A549 (cell line): ENCODE results near the gene CD99L2. TPM values are rescaled to one million over a fixed set of nuclear protein-coding genes. Genes with fewer than 3 reads are reported as not detected.

ENCODE experiments used
- ATAC-seq, 2 experiments: fragments of 200-7000 bp in 1 of 2; fragments of >200 bp in 1 of 2; cut with Nextera tagmentation in 1 of 2; cut with Tn5 transposase in 1 of 2; 3 replicates each; pipeline versions ENCODE4 v1.8.0 to v1.9.1; 2018 to 2020; ENCODE audit warnings: mild to moderate bottlenecking in 1 of 2, moderate library complexity in 1 of 2
- CTCF ChIA-PET: fragments of 300-600 bp; sonication (Branson Sonifier 250); formaldehyde crosslinking; extraction: SDS; loops from one replicate; lab custom pipeline; 2021; ENCODE audit warnings: antibody characterized with exemption, inconsistent platforms; lab: Yijun Ruan, JAX
- POLR2A ChIA-PET: fragments of 350-600 bp; formaldehyde crosslinking; extraction: SDS; loops from one replicate; lab custom pipeline; 2021; ENCODE audit warnings: antibody characterized with exemption, inconsistent platforms; lab: Yijun Ruan, JAX
- DNase-seq, 2 experiments: peaks; one replicate each; pipeline versions ENCODE4 v3.0.0 to v3.0.0-alpha.2; 2011 to 2016; ENCODE audit warnings: low read depth in 1 of 2, low spot score in 1 of 2
- FAIRE-seq: peaks from 2 replicates; lab custom pipeline; 2011; peaks lifted over from hg19 to GRCh38; lab: Jason Lieb, UNC
- H3K27ac ChIP-seq, 2 experiments: fragments of >200 bp; sonication (Bioruptor Twin); formaldehyde crosslinking; 3 replicates each; pipeline ENCODE4 v1.5.1; 2016 to 2017
- H3K4me1 ChIP-seq: fragments of >200 bp; sonication (Bioruptor Twin); formaldehyde crosslinking; 3 replicates; pipeline ENCODE4 v1.6.1; 2016
- H3K4me2 ChIP-seq: fragments of >200 bp; sonication (Bioruptor Twin); formaldehyde crosslinking; 3 replicates; pipeline ENCODE4 v1.6.1; 2016
- H3K4me3 ChIP-seq: fragments of >200 bp; sonication (Bioruptor Twin); formaldehyde crosslinking; 3 replicates; pipeline ENCODE4 v1.5.1; 2016
- H3K9me3 ChIP-seq: fragments of >200 bp; sonication (Bioruptor Twin); formaldehyde crosslinking; 3 replicates; pipeline ENCODE4 v1.6.1; 2016
- CEBPB ChIP-seq, 2 experiments: fragments of >200 bp in 1 of 2; sonication (Bioruptor Twin) in 1 of 2; formaldehyde crosslinking in 1 of 2; IDR thresholded peaks; 2 replicates each; pipeline ENCODE4 v1.6.1; 2012 to 2016
- CHD4 ChIP-seq: fragments of 200-600 bp; sonication (generic); IDR thresholded peaks from 2 replicates; pipeline ENCODE4 v1.6.1; 2016; ENCODE audit warnings: antibody characterized with exemption, mild to moderate bottlenecking, borderline replicate concordance
- EHF ChIP-seq: fragments of 250-450 bp; sonication (Bioruptor Pico); IDR thresholded peaks from 2 replicates; pipeline ENCODE4 v1.5.0; 2020; ENCODE audit warnings: mild to moderate bottlenecking
- EP300 ChIP-seq, 2 experiments: fragments of >200 bp; sonication (Bioruptor Twin); formaldehyde crosslinking; IDR thresholded peaks; 2 replicates in 1 of 2; 3 replicates in 1 of 2; pipeline ENCODE4 v1.6.1; 2016 to 2017
- FOSL2 ChIP-seq, 2 experiments: fragments of 450-650 bp in 1 of 2; fragments of >200 bp in 1 of 2; sonication (Bioruptor Twin) in 1 of 2; formaldehyde crosslinking; IDR thresholded peaks; 2 replicates each; pipeline versions ENCODE4 v1.5.0 to v1.6.1; 2016 to 2020; ENCODE audit warnings: mild to moderate bottlenecking in 1 of 2, moderate library complexity in 1 of 2
- HDAC2 ChIP-seq: fragments of 200-600 bp; sonication (generic); IDR thresholded peaks from 2 replicates; pipeline ENCODE4 v1.6.1; 2016
- KDM1A ChIP-seq: fragments of 200-600 bp; sonication (generic); IDR thresholded peaks from 2 replicates; pipeline ENCODE4 v1.6.1; 2016; ENCODE audit warnings: low read depth, mild to moderate bottlenecking
- MAZ ChIP-seq: fragments of 150-350 bp; IDR thresholded peaks from 2 replicates; pipeline ENCODE4 v1.6.1; 2014; ENCODE audit warnings: antibody characterized with exemption, low read depth, low read length, borderline replicate concordance
- NFE2L2 ChIP-seq: fragments of 150-350 bp; conservative IDR thresholded peaks from 2 replicates; pipeline ENCODE4 v1.6.1; 2014; ENCODE audit warnings: low read length
- PHF8 ChIP-seq: fragments of 200-600 bp; sonication (generic); IDR thresholded peaks from 2 replicates; pipeline ENCODE4 v1.6.1; 2016; ENCODE audit warnings: low read depth, mild to moderate bottlenecking, antibody characterized with exemption, moderate library complexity, borderline replicate concordance
- RNF2 ChIP-seq: fragments of 200-600 bp; sonication (generic); IDR thresholded peaks from 2 replicates; pipeline ENCODE4 v1.6.1; 2016; ENCODE audit warnings: low read depth, mild to moderate bottlenecking, antibody characterized with exemption, moderate library complexity, borderline replicate concordance
- TFCP2L1 ChIP-seq: fragments of 250-450 bp; sonication (Bioruptor Pico); IDR thresholded peaks from 2 replicates; pipeline ENCODE4 v1.5.0; 2021; ENCODE audit warnings: mild to moderate bottlenecking
- ZC3H11A ChIP-seq: fragments of 450-650 bp; IDR thresholded peaks from 2 replicates; pipeline ENCODE4 v1.6.1; 2014; ENCODE audit warnings: antibody characterized with exemption, mild to moderate bottlenecking
- ZSCAN20 ChIP-seq: fragments of 250-450 bp; sonication (Bioruptor Pico); IDR thresholded peaks from 2 replicates; pipeline ENCODE4 v1.8.0; 2022; ENCODE audit warnings: mild to moderate bottlenecking, moderate library complexity
- WGBS: methylation state at CpG from one replicate; pipeline ENCODE4 v1.1.6; 2017; ENCODE audit errors: missing lambda C conversion rate; 5-methylcytosine and 5-hydroxymethylcytosine counted together
- polyA plus RNA-seq, 4 experiments: library from polyadenylated mRNA; depleted of rRNA in 3 of 4; stranded (reverse); fragments of >200 nt; fragmentation: RNase III in 1 of 4; extraction: RNeasy Plus Mini Kit Qiagen cat#74134 plus additional on column Dnase treatment in 1 of 4; gene quantifications; 2 replicates in 3 of 4; 3 replicates in 1 of 4; pipeline ENCODE4 v1.2.3, GENCODE V29; 2011 to 2017
- TF ChIP-seq, protein P1 (sequence below): fragments of >200 bp; sonication (Bioruptor Twin); formaldehyde crosslinking; IDR thresholded peaks from 3 replicates; pipeline ENCODE4 v1.6.1; 2016
- TF ChIP-seq, protein P2 (sequence below): fragments of 200-600 bp; sonication (generic); IDR thresholded peaks from 2 replicates; pipeline ENCODE4 v1.6.1; 2016; ENCODE audit warnings: antibody characterized with exemption, mild to moderate bottlenecking, moderate library complexity
- TF ChIP-seq, protein P3 (sequence below): fragments of >200 bp; sonication (Bioruptor Twin); formaldehyde crosslinking; IDR thresholded peaks from 3 replicates; pipeline ENCODE4 v1.5.1; 2016
- TF ChIP-seq, protein P4 (sequence below): fragments of 450-650 bp; IDR thresholded peaks from 2 replicates; pipeline ENCODE4 v1.6.1; 2014; ENCODE audit warnings: antibody characterized with exemption

Gene CD99L2
- polyA plus RNA-seq, 2 of the 4 experiments (the other 2 are of a cell fraction): 50.5 to 66.5 TPM

DNA sequence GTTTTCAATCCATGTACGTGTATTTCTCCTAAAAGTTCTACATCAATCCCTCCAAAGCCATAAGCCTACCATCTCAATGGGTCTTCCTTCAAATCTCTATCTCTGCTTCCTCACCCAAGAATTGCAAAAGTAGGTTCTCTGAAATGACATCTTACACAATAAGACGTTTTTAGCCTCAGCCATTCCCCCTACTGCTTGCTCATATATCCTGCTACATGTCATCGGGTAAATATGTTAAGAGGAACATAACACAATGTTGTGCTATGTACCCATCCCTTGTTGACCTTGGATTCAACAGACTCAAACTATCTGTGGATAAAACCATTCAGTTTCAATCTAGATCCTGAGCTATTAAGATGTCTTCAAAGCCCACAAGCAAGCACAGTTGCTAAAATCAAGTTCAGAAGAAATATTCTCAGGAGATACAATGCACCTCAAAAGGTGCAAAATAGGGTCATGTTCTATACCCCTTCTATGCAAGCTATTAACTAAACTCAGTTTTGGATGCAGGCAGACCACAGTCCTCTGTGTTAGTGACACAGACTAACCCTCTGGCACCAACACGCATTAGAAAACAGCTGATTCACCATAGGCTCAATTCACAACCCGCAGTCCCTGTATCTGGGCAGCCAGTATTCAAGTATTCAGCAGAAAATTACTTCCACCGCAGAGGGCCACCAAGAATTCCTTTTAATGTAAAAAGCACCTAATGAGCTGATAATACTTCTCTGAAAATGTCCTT, 56.8 kb downstream of the CD99L2 start:
- no peak overlapping the region; the same call in 2 of the 3 replicates for H3K4me3 ChIP-seq
- DNase-seq (peak in 1 of 2 experiments; percentile 55), FAIRE-seq (peak; percentile 92), ATAC-seq (peak; percentile 78 to 79; a peak in 5 of 6 replicates)
- POLR2A ChIA-PET: no interaction called here
- peak overlapping the region; percentile 70 for H3K4me2 ChIP-seq
- peak overlapping the region; percentile 96 to 97 for H3K27ac ChIP-seq
- WGBS: 22% methylated on average over 6 of the region's 6 CpGs
- TF ChIP-seq FOSL2 (IDR thresholded peaks at IDR 0.05) (no peak), FOSL2 (CRISPR knock-in tag; IDR thresholded peaks at IDR 0.05) (peak; percentile 45), KDM1A (no peak), EP300 (IDR thresholded peaks at IDR 0.05) (peak in 1 of 2 experiments; percentile 22; a peak in 1 of 5 replicates), CEBPB (IDR thresholded peaks at IDR 0.05) (peak; percentile 28 to 37; a peak in 2 of 4 replicates)
- CTCF ChIA-PET: interaction anchor here (0.7 to 1.7 kb wide), 3 partner anchors 139 to 714 kb away, joined by 3 to 4 read pairs (median 3); partner anchors contain the start of gene HMGB3
- H3K4me1 ChIP-seq: peaks cover 61% of the 10 kb centered on the region
- H3K9me3 ChIP-seq: no peaks in the 10 kb centered on the region

DNA sequence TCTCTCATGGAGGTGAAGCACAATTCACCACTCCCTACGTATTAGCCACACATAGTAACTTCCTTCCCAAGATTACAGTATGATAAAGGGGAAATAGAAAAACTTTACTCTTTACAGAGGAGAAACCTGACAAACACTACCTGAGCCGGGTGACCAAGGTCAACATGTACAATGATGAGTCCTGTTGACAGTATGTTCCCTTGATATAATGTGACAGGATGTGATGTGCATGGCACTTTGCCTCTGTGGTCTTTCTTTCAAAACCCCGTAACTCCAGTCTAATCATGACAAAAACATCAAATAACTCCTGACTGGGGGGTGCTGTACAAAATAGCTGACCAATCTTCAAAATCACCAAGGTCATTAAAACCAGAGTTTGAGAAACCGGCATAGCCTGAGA, 60.6 kb downstream of the CD99L2 start:
- Histone ChIP-seq H3K27ac (no peak overlapping the region; a peak in 1 of 6 replicates), H3K4me3 (no peak overlapping the region), H3K4me2 (no peak overlapping the region), H3K4me1 (peaks cover 25% of the 10 kb centered on the region), H3K9me3 (peaks cover 6% of the 10 kb centered on the region; the same call in 1 of the 3 replicates)
- no peak for FAIRE-seq
- WGBS: 84% methylated on average over 4 of the region's 4 CpGs
- POLR2A ChIA-PET: no interaction called here
- TF ChIP-seq MAZ: no peak
- no peak for TF ChIP-seq RNF2
- TF ChIP-seq CHD4: no peak
- TF ChIP-seq, protein P1, sequence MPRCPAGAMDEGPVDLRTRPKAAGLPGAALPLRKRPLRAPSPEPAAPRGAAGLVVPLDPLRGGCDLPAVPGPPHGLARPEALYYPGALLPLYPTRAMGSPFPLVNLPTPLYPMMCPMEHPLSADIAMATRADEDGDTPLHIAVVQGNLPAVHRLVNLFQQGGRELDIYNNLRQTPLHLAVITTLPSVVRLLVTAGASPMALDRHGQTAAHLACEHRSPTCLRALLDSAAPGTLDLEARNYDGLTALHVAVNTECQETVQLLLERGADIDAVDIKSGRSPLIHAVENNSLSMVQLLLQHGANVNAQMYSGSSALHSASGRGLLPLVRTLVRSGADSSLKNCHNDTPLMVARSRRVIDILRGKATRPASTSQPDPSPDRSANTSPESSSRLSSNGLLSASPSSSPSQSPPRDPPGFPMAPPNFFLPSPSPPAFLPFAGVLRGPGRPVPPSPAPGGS: no peak
- TF ChIP-seq ZSCAN20 (CRISPR knock-in tag): no peak
- no peak for TF ChIP-seq PHF8
- no peak for TF ChIP-seq CEBPB (IDR thresholded peaks at IDR 0.05)
- TF ChIP-seq, protein P2, sequence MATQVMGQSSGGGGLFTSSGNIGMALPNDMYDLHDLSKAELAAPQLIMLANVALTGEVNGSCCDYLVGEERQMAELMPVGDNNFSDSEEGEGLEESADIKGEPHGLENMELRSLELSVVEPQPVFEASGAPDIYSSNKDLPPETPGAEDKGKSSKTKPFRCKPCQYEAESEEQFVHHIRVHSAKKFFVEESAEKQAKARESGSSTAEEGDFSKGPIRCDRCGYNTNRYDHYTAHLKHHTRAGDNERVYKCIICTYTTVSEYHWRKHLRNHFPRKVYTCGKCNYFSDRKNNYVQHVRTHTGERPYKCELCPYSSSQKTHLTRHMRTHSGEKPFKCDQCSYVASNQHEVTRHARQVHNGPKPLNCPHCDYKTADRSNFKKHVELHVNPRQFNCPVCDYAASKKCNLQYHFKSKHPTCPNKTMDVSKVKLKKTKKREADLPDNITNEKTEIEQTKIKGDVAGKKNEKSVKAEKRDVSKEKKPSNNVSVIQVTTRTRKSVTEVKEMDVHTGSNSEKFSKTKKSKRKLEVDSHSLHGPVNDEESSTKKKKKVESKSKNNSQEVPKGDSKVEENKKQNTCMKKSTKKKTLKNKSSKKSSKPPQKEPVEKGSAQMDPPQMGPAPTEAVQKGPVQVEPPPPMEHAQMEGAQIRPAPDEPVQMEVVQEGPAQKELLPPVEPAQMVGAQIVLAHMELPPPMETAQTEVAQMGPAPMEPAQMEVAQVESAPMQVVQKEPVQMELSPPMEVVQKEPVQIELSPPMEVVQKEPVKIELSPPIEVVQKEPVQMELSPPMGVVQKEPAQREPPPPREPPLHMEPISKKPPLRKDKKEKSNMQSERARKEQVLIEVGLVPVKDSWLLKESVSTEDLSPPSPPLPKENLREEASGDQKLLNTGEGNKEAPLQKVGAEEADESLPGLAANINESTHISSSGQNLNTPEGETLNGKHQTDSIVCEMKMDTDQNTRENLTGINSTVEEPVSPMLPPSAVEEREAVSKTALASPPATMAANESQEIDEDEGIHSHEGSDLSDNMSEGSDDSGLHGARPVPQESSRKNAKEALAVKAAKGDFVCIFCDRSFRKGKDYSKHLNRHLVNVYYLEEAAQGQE: no peak
- TF ChIP-seq, protein P3, sequence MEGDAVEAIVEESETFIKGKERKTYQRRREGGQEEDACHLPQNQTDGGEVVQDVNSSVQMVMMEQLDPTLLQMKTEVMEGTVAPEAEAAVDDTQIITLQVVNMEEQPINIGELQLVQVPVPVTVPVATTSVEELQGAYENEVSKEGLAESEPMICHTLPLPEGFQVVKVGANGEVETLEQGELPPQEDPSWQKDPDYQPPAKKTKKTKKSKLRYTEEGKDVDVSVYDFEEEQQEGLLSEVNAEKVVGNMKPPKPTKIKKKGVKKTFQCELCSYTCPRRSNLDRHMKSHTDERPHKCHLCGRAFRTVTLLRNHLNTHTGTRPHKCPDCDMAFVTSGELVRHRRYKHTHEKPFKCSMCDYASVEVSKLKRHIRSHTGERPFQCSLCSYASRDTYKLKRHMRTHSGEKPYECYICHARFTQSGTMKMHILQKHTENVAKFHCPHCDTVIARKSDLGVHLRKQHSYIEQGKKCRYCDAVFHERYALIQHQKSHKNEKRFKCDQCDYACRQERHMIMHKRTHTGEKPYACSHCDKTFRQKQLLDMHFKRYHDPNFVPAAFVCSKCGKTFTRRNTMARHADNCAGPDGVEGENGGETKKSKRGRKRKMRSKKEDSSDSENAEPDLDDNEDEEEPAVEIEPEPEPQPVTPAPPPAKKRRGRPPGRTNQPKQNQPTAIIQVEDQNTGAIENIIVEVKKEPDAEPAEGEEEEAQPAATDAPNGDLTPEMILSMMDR: no peak
- TF ChIP-seq HDAC2: no peak
- TF ChIP-seq TFCP2L1 (CRISPR knock-in tag): no peak
- TF ChIP-seq EHF: no peak
- no peak for TF ChIP-seq ZC3H11A
- TF ChIP-seq, protein P4, sequence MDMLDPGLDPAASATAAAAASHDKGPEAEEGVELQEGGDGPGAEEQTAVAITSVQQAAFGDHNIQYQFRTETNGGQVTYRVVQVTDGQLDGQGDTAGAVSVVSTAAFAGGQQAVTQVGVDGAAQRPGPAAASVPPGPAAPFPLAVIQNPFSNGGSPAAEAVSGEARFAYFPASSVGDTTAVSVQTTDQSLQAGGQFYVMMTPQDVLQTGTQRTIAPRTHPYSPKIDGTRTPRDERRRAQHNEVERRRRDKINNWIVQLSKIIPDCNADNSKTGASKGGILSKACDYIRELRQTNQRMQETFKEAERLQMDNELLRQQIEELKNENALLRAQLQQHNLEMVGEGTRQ: no peak
- no peak for TF ChIP-seq NFE2L2
- CTCF ChIA-PET: interaction anchor here (1.0 kb wide), 1 partner anchor 65 kb away, joined by 5 read pairs; no protein-coding TSS in a partner anchor
- no peak for DNase-seq
- no peak for ATAC-seq
